Kidney (tissue), 14 donors: ENCODE results near the gene SLC4A4. TPM values are rescaled to one million over a fixed set of nuclear protein-coding genes. Genes with fewer than 3 reads are reported as not detected.

Source experiments
- DNase-seq, 5 donors: peaks; one replicate each; pipeline ENCODE4 v3.0.0-alpha.2; 2013 to 2020
- FAIRE-seq: peaks from 2 replicates; lab custom pipeline; 2012; peaks lifted over from hg19 to GRCh38; lab: Jason Lieb, UNC
- H3K27ac ChIP-seq, 2 donors: one replicate each; pipeline ENCODE4 v1.7.0; 2013; ENCODE audit warnings: low read depth in 2 of 2, low read length in 2 of 2, inconsistent platforms in 1 of 2
- H3K27me3 ChIP-seq: one replicate; pipeline ENCODE4 v1.7.1; 2013; ENCODE audit warnings: low read length, inconsistent platforms; ENCODE audit not compliant: control insufficient read depth, insufficient read depth
- H3K36me3 ChIP-seq, 3 donors: one replicate each; pipeline versions ENCODE4 v1.7.0 to v1.7.1; 2013; ENCODE audit warnings: low read length in 3 of 3, control low read depth in 1 of 3, inconsistent platforms in 1 of 3; ENCODE audit not compliant: insufficient read depth in 3 of 3, control insufficient read depth in 2 of 3
- H3K4me1 ChIP-seq, 3 donors: one replicate each; pipeline versions ENCODE4 v1.7.0 to v1.7.1; 2013; ENCODE audit warnings: low read length in 3 of 3, inconsistent platforms in 1 of 3, low read depth in 1 of 3; ENCODE audit not compliant: control insufficient read depth in 2 of 3, insufficient read depth in 2 of 3
- H3K4me3 ChIP-seq, 3 donors: one replicate each; pipeline versions ENCODE4 v1.7.0 to v1.8.1; 2013; ENCODE audit warnings: low read length in 3 of 3, control low read depth in 1 of 3, inconsistent platforms in 1 of 3
- H3K9ac ChIP-seq, 3 donors: one replicate each; pipeline versions ENCODE4 v1.7.0 to v1.7.1; 2013; ENCODE audit warnings: low read length in 3 of 3, control low read depth in 1 of 3, inconsistent platforms in 1 of 3
- H3K9me3 ChIP-seq, 3 donors: one replicate each; pipeline versions ENCODE4 v1.7.0 to v1.7.1; 2013; ENCODE audit warnings: low read length in 3 of 3, control low read depth in 1 of 3, inconsistent platforms in 1 of 3; ENCODE audit not compliant: control insufficient read depth in 2 of 3, insufficient read depth in 1 of 3
- intact Hi-C: fragments of 100-400 bp; cut with DNase I; formaldehyde crosslinking; loops from one replicate; pipeline ENCODE4 v1.11.1; 2022
- polyA plus RNA-seq: library from polyadenylated mRNA; stranded (reverse); fragments of 350-450 nt; fragmentation: Illumina TruSeq; extraction: RNeasy Lipid Tissue Mini Kit (QIAGEN cat#74804); gene quantifications from one replicate; pipeline ENCODE4 v1.2.3, GENCODE V29; 2014; ENCODE audit warnings: low read depth, low replicate concordance; ENCODE audit not compliant: insufficient read depth
- total RNA-seq: library from RNA; stranded (reverse); fragmentation: NEBNext Ultra II Directional; extraction: Animal tissue kit (Norgen Biotek cat#: 25700); gene quantifications from one replicate; pipeline ENCODE4 v1.2.1, GENCODE V29; 2021
- TF ChIP-seq, protein P1 (sequence below): IDR thresholded peaks from 3 replicates; pipeline ENCODE4 v1.5.1; 2012; ENCODE audit warnings: mild to moderate bottlenecking, moderate library complexity, borderline replicate concordance; ENCODE audit not compliant: insufficient read depth; ENCODE audit errors: extremely low read depth
- donor health status: control.
- donor health status: control.
- donor health status: control.
- donor health status: control.
- donor health status: control.
- donor health status: DM: yes; HTN: yes; CAD: no.
- donor health status: Normal renal cell carcinoma (clear cell type).

SLC4A4 gene
- total and polyA plus RNA-seq, 2 donors from 2014 or later: 37.1 to 56.5 TPM

GRCh38 chr4:71473541-71474240 is 134.9 kb downstream of the SLC4A4 start:
- TF ChIP-seq, protein P1, sequence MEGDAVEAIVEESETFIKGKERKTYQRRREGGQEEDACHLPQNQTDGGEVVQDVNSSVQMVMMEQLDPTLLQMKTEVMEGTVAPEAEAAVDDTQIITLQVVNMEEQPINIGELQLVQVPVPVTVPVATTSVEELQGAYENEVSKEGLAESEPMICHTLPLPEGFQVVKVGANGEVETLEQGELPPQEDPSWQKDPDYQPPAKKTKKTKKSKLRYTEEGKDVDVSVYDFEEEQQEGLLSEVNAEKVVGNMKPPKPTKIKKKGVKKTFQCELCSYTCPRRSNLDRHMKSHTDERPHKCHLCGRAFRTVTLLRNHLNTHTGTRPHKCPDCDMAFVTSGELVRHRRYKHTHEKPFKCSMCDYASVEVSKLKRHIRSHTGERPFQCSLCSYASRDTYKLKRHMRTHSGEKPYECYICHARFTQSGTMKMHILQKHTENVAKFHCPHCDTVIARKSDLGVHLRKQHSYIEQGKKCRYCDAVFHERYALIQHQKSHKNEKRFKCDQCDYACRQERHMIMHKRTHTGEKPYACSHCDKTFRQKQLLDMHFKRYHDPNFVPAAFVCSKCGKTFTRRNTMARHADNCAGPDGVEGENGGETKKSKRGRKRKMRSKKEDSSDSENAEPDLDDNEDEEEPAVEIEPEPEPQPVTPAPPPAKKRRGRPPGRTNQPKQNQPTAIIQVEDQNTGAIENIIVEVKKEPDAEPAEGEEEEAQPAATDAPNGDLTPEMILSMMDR: no peak
- no peaks in the 10 kb centered on the region for H3K27me3 ChIP-seq
- no peak overlapping the region for H3K27ac ChIP-seq
- no peak overlapping the region for H3K9ac ChIP-seq
- intact Hi-C loops: no loop called here
- FAIRE-seq (no peak), DNase-seq (peak in 2 of 5 donors; percentile 15)
- no peaks in the 10 kb centered on the region for H3K4me1 ChIP-seq
- no peak overlapping the region for H3K4me3 ChIP-seq
- H3K9me3 ChIP-seq: no peaks in the 10 kb centered on the region
- H3K36me3 ChIP-seq: peaks cover 0 to 12% (median 0%) of the 10 kb centered on the region in 3 donors

- no peak overlapping the region for H3K9ac ChIP-seq
- H3K4me3 ChIP-seq: no peak overlapping the region
- H3K9me3 ChIP-seq: no peaks in the 10 kb centered on the region
- no peak for FAIRE-seq
- no peaks in the 10 kb centered on the region for H3K4me1 ChIP-seq
- TF ChIP-seq, protein P1: no peak
- no peaks in the 10 kb centered on the region for H3K27me3 ChIP-seq
- DNase-seq: no peak
- H3K27ac ChIP-seq: no peak overlapping the region
- intact Hi-C loops: no loop called here
- peaks cover 0 to 12% (median 0%) of the 10 kb centered on the region in 3 donors for H3K36me3 ChIP-seq
Observed at GRCh38 chr4:71474731-71475130, 135.9 kb downstream of the SLC4A4 start.

GRCh38 chr4:71476240-71476639 is 137.4 kb downstream of the SLC4A4 start:
- no peak for FAIRE-seq
- Histone ChIP-seq H3K9ac (no peak overlapping the region), H3K9me3 (no peaks in the 10 kb centered on the region), H3K36me3 (peaks cover 0 to 6% (median 0%) of the 10 kb centered on the region in 3 donors), H3K4me3 (no peak overlapping the region), H3K4me1 (no peaks in the 10 kb centered on the region), H3K27me3 (no peaks in the 10 kb centered on the region), H3K27ac (no peak overlapping the region)
- DNase-seq: no peak
- TF ChIP-seq, protein P1: no peak
- intact Hi-C loops: no loop called here
